Lung (tissue), 12 donors: Measurements from ENCODE around the gene RAMP3. TPM values are rescaled to one million over a fixed set of nuclear protein-coding genes. Genes with fewer than 3 reads are reported as not detected.
"Not testable (repeated sequence)": the region's sequence is repeated elsewhere in the genome, so short reads cannot be mapped to it uniquely, and the experiment has no call there.

ENCODE experiments used
- ATAC-seq: fragments of 200-7000 bp; cut with Tn5 transposase; one replicate; pipeline ENCODE4 v1.9.1; 2020; ENCODE audit warnings: moderate number of reproducible peaks; ENCODE audit not compliant: insufficient read depth, low FRiP score
- DNase-seq, 3 donors: peaks; one replicate each; pipeline ENCODE4 v3.0.0-alpha.2; 2013 to 2017
- H3K27ac ChIP-seq, 2 donors: one replicate each; pipeline ENCODE4 v1.5.1; 2013; ENCODE audit warnings: mild to moderate bottlenecking in 2 of 2, moderate library complexity in 2 of 2, control low read depth in 1 of 2, inconsistent platforms in 1 of 2, low read depth in 1 of 2, low read length in 1 of 2
- H3K27me3 ChIP-seq, 3 donors: one replicate each; pipeline ENCODE4 v1.5.1; 2013; ENCODE audit warnings: low read length in 2 of 3; ENCODE audit not compliant: control insufficient read depth in 3 of 3, insufficient read depth in 3 of 3
- H3K36me3 ChIP-seq, 4 donors: one replicate each; pipeline ENCODE4 v1.5.1; 2013; ENCODE audit warnings: low read length in 4 of 4, mild to moderate bottlenecking in 1 of 4, moderate library complexity in 1 of 4; ENCODE audit not compliant: control insufficient read depth in 4 of 4, insufficient read depth in 4 of 4
- H3K4me1 ChIP-seq, 5 donors: one replicate each; pipeline ENCODE4 v1.5.1; 2013; ENCODE audit warnings: low read length in 5 of 5, mild to moderate bottlenecking in 2 of 5, moderate library complexity in 1 of 5; ENCODE audit not compliant: control insufficient read depth in 5 of 5, insufficient read depth in 5 of 5
- H3K4me3 ChIP-seq: one replicate; pipeline ENCODE4 v1.5.1; 2013; ENCODE audit warnings: mild to moderate bottlenecking, control low read depth, moderate library complexity
- H3K9ac ChIP-seq, 2 donors: one replicate each; pipeline ENCODE4 v1.5.1; 2013; ENCODE audit warnings: low read length in 2 of 2, control low read depth in 1 of 2; ENCODE audit not compliant: insufficient read depth in 1 of 2
- H3K9me3 ChIP-seq, 4 donors: one replicate each; pipeline ENCODE4 v1.5.1; 2013; ENCODE audit warnings: low read length in 3 of 4, mild to moderate bottlenecking in 1 of 4, moderate library complexity in 1 of 4; ENCODE audit not compliant: control insufficient read depth in 4 of 4, insufficient read depth in 3 of 4
- CTCF ChIP-seq: IDR thresholded peaks from 2 replicates; pipeline ENCODE4 v1.5.1; 2012; ENCODE audit warnings: mild to moderate bottlenecking; ENCODE audit errors: control extremely low read depth, extremely low read depth
- WGBS, 2 donors: extraction: QIAGEN DNeasy Blood & Tissue Kit; methylation state at CpG; one replicate each; pipeline ENCODE4 v1.1.7; 2013; 5-methylcytosine and 5-hydroxymethylcytosine counted together
- polyA plus RNA-seq, 2 donors: library from polyadenylated mRNA; stranded (reverse); fragments of 200-250 nt; gene quantifications; one replicate each; pipeline ENCODE4 v1.2.1, GENCODE V29; 2013
- total RNA-seq, 2 donors: library from RNA; depleted of rRNA in 1 of 2; stranded (reverse); fragments of >200 nt in 1 of 2; gene quantifications; one replicate each; pipeline ENCODE4 v1.2.1, GENCODE V29; 2014 to 2021
- donor health status: control.
- donor health status: control.
- donor health status: Bipolar disorder and iron deficiency.
- donor health status: healthy.
- donor health status: DM: yes; HTN: yes; CAD: no.

Gene RAMP3
- total and polyA plus RNA-seq, 4 donors = 47.3 to 116 (median 63.3) TPM

DNA sequence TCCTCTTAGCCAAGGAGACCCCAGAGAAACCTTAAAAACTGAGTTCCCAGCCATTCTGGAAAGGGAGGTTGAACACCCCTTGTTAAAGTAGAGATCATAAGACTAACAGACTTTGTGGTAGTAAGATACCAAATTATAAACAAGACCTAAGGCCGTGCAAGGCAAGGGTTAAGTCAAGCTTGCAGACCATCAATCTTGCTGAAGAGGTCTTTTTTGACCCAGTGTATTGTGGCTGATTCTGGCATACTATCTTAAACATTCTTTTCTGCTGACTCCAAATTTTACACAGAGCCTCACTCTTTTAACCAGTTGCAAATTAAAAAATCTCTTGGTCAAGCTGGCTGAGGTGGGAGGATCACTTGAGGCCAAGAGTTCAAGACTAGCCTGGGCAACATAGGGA lies 44.9 kb upstream of the RAMP3 start:
- H3K27ac ChIP-seq = peak overlapping the region in 1 of 2 donors; percentile 99

GRCh38 chr7:45114257-45114656 lies 43.3 kb upstream of the RAMP3 start:
- 69 to 70% methylated on average over 1 of the region's 1 CpG for WGBS, 2 donors
- not testable (repeated sequence) for H3K9me3 ChIP-seq, ATAC-seq, H3K27ac ChIP-seq, DNase-seq, H3K27me3 ChIP-seq, H3K4me3 ChIP-seq, H3K36me3 ChIP-seq, H3K9ac ChIP-seq
- peaks cover 0 to 12% (median 4%) of the 10 kb centered on the region in 5 donors for H3K4me1 ChIP-seq

More for the DNA sequence above, 44.9 kb upstream of the RAMP3 start:
- H3K9me3 ChIP-seq = no peaks in the 10 kb centered on the region
- no peak overlapping the region for H3K4me3 ChIP-seq
- TF ChIP-seq CTCF = no peak
- 89 to 95% methylated on average over 1 of the region's 1 CpG for WGBS, 2 donors
- ATAC-seq (no peak), DNase-seq (peak in 2 of 3 donors; percentile 10 to 11)
- no peak overlapping the region for H3K9ac ChIP-seq
- H3K4me1 ChIP-seq = peaks cover 3 to 15% (median 5%) of the 10 kb centered on the region in 5 donors
- H3K36me3 ChIP-seq = peaks cover 10 to 17% (median 12%) of the 10 kb centered on the region in 4 donors
- H3K27me3 ChIP-seq = no peaks in the 10 kb centered on the region

DNA sequence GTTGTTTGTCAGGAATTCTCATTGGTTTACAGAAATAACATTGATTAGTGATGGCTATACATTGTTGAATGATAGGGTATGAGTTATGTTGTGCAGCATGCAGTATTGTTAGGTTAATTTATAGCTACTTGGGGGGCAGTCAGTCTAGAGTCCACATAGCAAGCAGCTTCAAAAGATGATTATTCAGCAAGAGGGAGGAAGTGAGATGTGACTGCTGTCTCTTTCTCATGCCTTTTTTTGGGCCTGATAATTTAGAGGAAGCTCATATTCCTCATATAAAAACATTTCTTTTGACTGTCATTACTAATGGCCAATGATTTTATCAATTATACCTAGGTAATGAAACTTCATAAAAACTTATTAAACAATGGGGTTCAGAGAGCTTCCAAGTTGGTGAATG lies 42.7 kb upstream of the RAMP3 start:
- no peaks in the 10 kb centered on the region for H3K27me3 ChIP-seq
- peaks cover 0 to 2% (median 0%) of the 10 kb centered on the region in 4 donors for H3K36me3 ChIP-seq
- H3K4me1 ChIP-seq = peaks cover 0 to 12% (median 4%) of the 10 kb centered on the region in 5 donors
- H3K27ac ChIP-seq = no peak overlapping the region
- H3K9ac ChIP-seq = no peak overlapping the region
- DNase-seq (no peak), ATAC-seq (no peak)
- no peaks in the 10 kb centered on the region for H3K9me3 ChIP-seq
- H3K4me3 ChIP-seq = no peak overlapping the region
- no peak for TF ChIP-seq CTCF

- no peaks in the 10 kb centered on the region for H3K27me3 ChIP-seq
- H3K9me3 ChIP-seq = no peaks in the 10 kb centered on the region
- DNase-seq = no peak
- no peak overlapping the region for H3K9ac ChIP-seq
- TF ChIP-seq CTCF = no peak
- H3K4me3 ChIP-seq = no peak overlapping the region
- ATAC-seq = no peak
- H3K36me3 ChIP-seq = peaks cover 0 to 2% (median 0%) of the 10 kb centered on the region in 4 donors
- no peak overlapping the region for H3K27ac ChIP-seq
- H3K4me1 ChIP-seq = peaks cover 0 to 6% (median 0%) of the 10 kb centered on the region in 5 donors
- WGBS, 2 donors = 75 to 79% methylated on average over 1 of the region's 1 CpG
These were observed 41.5 kb upstream of the RAMP3 start for GRCh38 chr7:45116048-45116447.
